Heart right ventricle (tissue), 16 donors: Measurements from ENCODE around the gene MAP3K5. TPM values are rescaled to one million over a fixed set of nuclear protein-coding genes. Genes with fewer than 3 reads are reported as not detected.

Source experiments
- ATAC-seq, 8 donors: fragments of 200-7000 bp; cut with Tn5 transposase; one replicate each; pipeline ENCODE4 v1.9.1; 2020; ENCODE audit warnings: mild to moderate bottlenecking in 8 of 8, moderate library complexity in 8 of 8, moderate number of reproducible peaks in 1 of 8
- DNase-seq, 2 donors: peaks; one replicate each; pipeline ENCODE4 v3.0.0-alpha.2; 2020
- H3K27ac ChIP-seq, 10 donors: fragments of 200-600 bp; sonication (generic) in 2 of 10; one replicate each; pipeline versions ENCODE4 v1.5.0 to v1.8.0; 2020 to 2022; ENCODE audit warnings: mild to moderate bottlenecking in 3 of 10
- H3K27me3 ChIP-seq, 7 donors: fragments of 200-600 bp; one replicate each; pipeline ENCODE4 v1.8.0; 2021 to 2022; ENCODE audit warnings: mild to moderate bottlenecking in 2 of 7
- H3K36me3 ChIP-seq, 9 donors: fragments of 200-600 bp; sonication (generic) in 1 of 9; one replicate each; pipeline versions ENCODE4 v1.5.0 to v1.8.0; 2020 to 2022; ENCODE audit warnings: mild to moderate bottlenecking in 2 of 9
- H3K4me1 ChIP-seq, 9 donors: fragments of 200-600 bp; sonication (generic) in 1 of 9; one replicate each; pipeline versions ENCODE4 v1.5.0 to v1.8.0; 2020 to 2022; ENCODE audit warnings: mild to moderate bottlenecking in 4 of 9
- H3K4me3 ChIP-seq, 10 donors: fragments of 200-600 bp; sonication (generic) in 2 of 10; one replicate each; pipeline versions ENCODE4 v1.5.0 to v1.8.0; 2020 to 2022; ENCODE audit warnings: mild to moderate bottlenecking in 7 of 10, moderate library complexity in 2 of 10
- H3K9me3 ChIP-seq, 11 donors: fragments of 200-600 bp in 10 of 11; sonication (generic) in 2 of 11; one replicate each; pipeline versions ENCODE4 v1.5.0 to v1.8.0; 2013 to 2022; ENCODE audit warnings: mild to moderate bottlenecking in 2 of 11, control low read depth in 1 of 11, moderate library complexity in 1 of 11
- CTCF ChIP-seq, 9 donors: fragments of 200-600 bp; sonication (generic) in 2 of 9; IDR thresholded peaks; one replicate each; pipeline versions ENCODE4 v1.5.0 to v1.8.0; 2021 to 2022; ENCODE audit warnings: antibody characterized with exemption in 9 of 9, mild to moderate bottlenecking in 5 of 9, moderate library complexity in 1 of 9
- WGBS, 2 donors: extraction: QIAGEN DNeasy Blood & Tissue Kit; methylation state at CpG; one replicate each; pipeline ENCODE4 v1.1.7; 2013; ENCODE audit warnings: inconsistent platforms in 1 of 2; 5-methylcytosine and 5-hydroxymethylcytosine counted together
- intact Hi-C, 10 donors: fragments of 100-400 bp; cut with DNase I; formaldehyde crosslinking; loops; one replicate each; pipeline versions ENCODE4 v1.11.1 to v1.14.2; 2022
- polyA plus RNA-seq, 2 donors: library from polyadenylated mRNA; stranded (reverse); fragments of 200-250 nt; gene quantifications; one replicate each; pipeline ENCODE4 v1.2.3, GENCODE V29; 2013
- total RNA-seq, 10 donors: library from RNA; stranded (reverse); fragmentation: NEBNext Ultra II Directional in 3 of 10; extraction: Animal tissue kit (Norgen Biotek cat#: 25700) in 3 of 10; gene quantifications; one replicate each; pipeline versions ENCODE4 v1.2.1 to v1.2.4, GENCODE V29; 2021 to 2023
- donor health status: Arrhythmogenic right ventricular cardiomyopathy.
- donor health status: ischemic (EF 13 %, LVEDD 7.1; RV severe dilation, severe dysfunction).
- donor health status: healthy with polysubstance abuse.
- donor health status: DM: no; HTN: yes; CAD: no.
- donor health status: DM: no; HTN: no; CAD: no.
- donor health status: ischemic (EF 25% LVEDD 6.9; RV normal size, moderate dysfunction).
- donor health status: ischemic (EF 25% LVEDD 5.7; RV mildly dilated, moderate dysfunction).
- donor health status: healthy.
- donor health status: DM: yes; HTN: yes; CAD: no.
- donor health status: Ischemic cardiomyopathy.
- donor health status: ischemic (EF 35%, LVEDD 5.7; RV mildly dilated, moderate dysfunction).
- donor health status: nonischemic (EF 11% LVEDD 7.7; RV severe dilation, severe dysfunction).
- donor health status: DM: yes; HTN: yes; CAD: no.
- donor health status: PGD.
- donor health status: ischemic (EF 29% LVEDD 5.4; RV normal size, mild dysfunction).
- donor health status: nonischemic (EF 23%, LVEDD 6.1; RV moderate dilation, normal function).

The MAP3K5 gene
- total and polyA plus RNA-seq, 12 donors = 5.1 to 35.7 (median 27.8) TPM

- 79 to 80% methylated on average over 3 of the region's 3 CpGs for WGBS, 2 donors
- DNase-seq = no peak
- peak overlapping the region in 5 of 10 donors; percentile 7 to 67 (median 46) for H3K27ac ChIP-seq
Measured at GRCh38 chr6:136775081-136775480, 17.2 kb downstream of the MAP3K5 start.

GRCh38 chr6:136774228-136775041 is 17.8 kb downstream of the MAP3K5 start:
- intact Hi-C loops = no loop called here
- peak overlapping the region in 7 of 10 donors; percentile 6 to 67 (median 54) for H3K27ac ChIP-seq
- WGBS, 2 donors = 67 to 82% methylated on average over 6 of the region's 6 CpGs
- ATAC-seq (peak in 2 of 8 donors; percentile 38 to 66), DNase-seq (no peak)
- H3K27me3 ChIP-seq = no peaks in the 10 kb centered on the region
- H3K9me3 ChIP-seq = no peaks in the 10 kb centered on the region
- no peaks in the 10 kb centered on the region for H3K36me3 ChIP-seq
- H3K4me1 ChIP-seq = peaks cover 0 to 59% (median 52%) of the 10 kb centered on the region in 9 donors
- TF ChIP-seq CTCF (IDR thresholded peaks at IDR 0.05) = no peak
- H3K4me3 ChIP-seq = no peak overlapping the region

More at GRCh38 chr6:136775081-136775480, 17.2 kb downstream of the MAP3K5 start:
- Histone ChIP-seq H3K36me3 (no peaks in the 10 kb centered on the region), H3K9me3 (no peaks in the 10 kb centered on the region), H3K4me3 (no peak overlapping the region), H3K27me3 (no peaks in the 10 kb centered on the region), H3K4me1 (peaks cover 0 to 66% (median 58%) of the 10 kb centered on the region in 9 donors)
- no peak for TF ChIP-seq CTCF (IDR thresholded peaks at IDR 0.05)
- no peak for ATAC-seq
- intact Hi-C loops = no loop called here

- Histone ChIP-seq H3K27ac (peak overlapping the region in 8 of 10 donors; percentile 47 to 67 (median 55)), H3K4me1 (peaks cover 0 to 59% (median 49%) of the 10 kb centered on the region in 9 donors)
Measured at GRCh38 chr6:136773473-136773796, 18.8 kb downstream of the MAP3K5 start.

More at GRCh38 chr6:136773473-136773796, 18.8 kb downstream of the MAP3K5 start:
- Histone ChIP-seq H3K36me3 (no peaks in the 10 kb centered on the region), H3K27me3 (no peaks in the 10 kb centered on the region), H3K4me3 (no peak overlapping the region), H3K9me3 (no peaks in the 10 kb centered on the region)
- DNase-seq = no peak
- no peak for TF ChIP-seq CTCF (IDR thresholded peaks at IDR 0.05)
- intact Hi-C loops = loop anchor here in 2 of 10 donors (1.0 kb wide), 2 partner anchors 15 to 29 kb away; no protein-coding TSS in a partner anchor
- no peak for ATAC-seq
- WGBS, 2 donors = 90% methylated on average over 4 of the region's 4 CpGs
